HG02973 (cell line): ENCODE measurements around the gene NIM1K.
"Not testable (repeated sequence)": the region's sequence is repeated elsewhere in the genome, so short reads cannot be mapped to it uniquely, and the experiment has no call there.

Experiments
- ATAC-seq: cut with Tn5 transposase; IDR thresholded peaks from one replicate; pipeline ENCODE4 v1.9.1; 2021; ENCODE audit warnings: moderate library complexity; ENCODE audit not compliant: unreplicated experiment

Gene NIM1K

GRCh38 chr5:43312699-43313034 is 120.6 kb downstream of the NIM1K start:
- peak; percentile 3 for ATAC-seq

- ATAC-seq = peak; percentile 92
These were observed 121.2 kb downstream of the NIM1K start, which contains the start of gene HMGCS1 for GRCh38 chr5:43313035-43313853. TSS of gene HMGCS1 (minus strand) at chr5:43313412. CDS start at chr5:43298965, 14,447 bp downstream.

GRCh38 chr5:43313854-43314457 is 121.9 kb downstream of the NIM1K start:
- ATAC-seq = no peak

- no peak for ATAC-seq
These were observed 122.7 kb downstream of the NIM1K start for GRCh38 chr5:43314724-43315123.

- no peak for ATAC-seq
These were observed 123.2 kb downstream of the NIM1K start for GRCh38 chr5:43315263-43315662.

GRCh38 chr5:43315682-43316081 is 123.7 kb downstream of the NIM1K start:
- ATAC-seq = no peak

GRCh38 chr5:43316421-43316820 is 124.4 kb downstream of the NIM1K start:
- no peak for ATAC-seq

GRCh38 chr5:43320846-43321245 is 128.8 kb downstream of the NIM1K start:
- ATAC-seq = no peak

GRCh38 chr5:43323488-43323887 is 131.5 kb downstream of the NIM1K start:
- ATAC-seq = not testable (repeated sequence)

- ATAC-seq = not testable (repeated sequence)
These were observed 133.6 kb downstream of the NIM1K start for GRCh38 chr5:43325624-43326023.
